Esophagus squamous epithelium (tissue), 5 donors: ENCODE results near the gene PRR12. TPM values are rescaled to one million over a fixed set of nuclear protein-coding genes. Genes with fewer than 3 reads are reported as not detected.
A peak's percentile ranks its signal among the peaks of the same experiment; 100 is the strongest.

ENCODE experiments used
- DNase-seq: peaks from one replicate; lab custom pipeline; 2025; lab: John Stamatoyannopoulos, UW
- H3K27ac ChIP-seq, 4 donors: fragments of 200-600 bp; sonication (generic); one replicate each; pipeline ENCODE4 v1.5.1; 2016 to 2019; ENCODE audit warnings: mild to moderate bottlenecking in 1 of 4
- H3K27me3 ChIP-seq, 4 donors: fragments of 200-600 bp; sonication (generic); 1 replicate in 3 of 4; 2 replicates in 1 of 4; pipeline versions ENCODE4 v1.5.1 to v1.6.0; 2017 to 2021; ENCODE audit warnings: antibody characterized with exemption in 1 of 4
- H3K36me3 ChIP-seq, 3 donors: fragments of 200-600 bp; sonication (generic); one replicate each; pipeline ENCODE4 v1.5.1; 2016 to 2019
- H3K4me1 ChIP-seq, 3 donors: fragments of 200-600 bp; sonication (generic); one replicate each; pipeline ENCODE4 v1.5.1; 2017 to 2019
- H3K4me3 ChIP-seq, 4 donors: fragments of 200-600 bp; sonication (generic); 1 replicate in 3 of 4; 2 replicates in 1 of 4; pipeline ENCODE4 v1.5.1; 2016 to 2019; ENCODE audit warnings: mild to moderate bottlenecking in 2 of 4, moderate library complexity in 1 of 4
- H3K9me3 ChIP-seq, 3 donors: fragments of 200-600 bp; sonication (generic); one replicate each; pipeline ENCODE4 v1.5.1; 2016 to 2019
- CTCF ChIP-seq, 6 experiments: fragments of 450-650 bp in 4 of 6; fragments of 200-600 bp in 2 of 6; sonication (generic) in 2 of 6; IDR thresholded peaks; one replicate each; pipeline ENCODE4 v1.5.1; 2016 to 2019; ENCODE audit warnings: antibody characterized with exemption in 6 of 6, mild to moderate bottlenecking in 4 of 6, moderate library complexity in 4 of 6
- POLR2A ChIP-seq, 4 donors: fragments of 450-650 bp; IDR thresholded peaks; one replicate each; pipeline ENCODE4 v1.6.1; 2017; ENCODE audit warnings: antibody characterized with exemption in 4 of 4, mild to moderate bottlenecking in 4 of 4, moderate library complexity in 3 of 4
- WGBS, 2 donors: methylation state at CpG; one replicate each; pipeline ENCODE4 v1.1.5; 2018; 5-methylcytosine and 5-hydroxymethylcytosine counted together
- intact Hi-C: fragments of 100-400 bp; cut with DNase I; formaldehyde crosslinking; loops from one replicate; pipeline ENCODE4 v1.15.0; 2022
- total RNA-seq, 4 donors: library from RNA; depleted of rRNA; stranded (reverse); fragments of >200 nt; gene quantifications; one replicate each; pipeline ENCODE4 v1.1.0, GENCODE V29; 2016
- donor health status: DM: yes; HTN: yes; CAD: no.

Gene PRR12
- total RNA-seq, 4 donors from 2014 or later, result 4.5 to 11.9 (median 7.7) TPM

GRCh38 chr19:49570997-49571676 is 19.8 kb upstream of the PRR12 start:
- no peak for DNase-seq
- peak overlapping the region in 1 of 4 donors; percentile 6 for H3K27ac ChIP-seq

GRCh38 chr19:49573009-49573408 is 18.0 kb upstream of the PRR12 start:
- no peaks in the 10 kb centered on the region for H3K27me3 ChIP-seq
- no peak for TF ChIP-seq CTCF (IDR thresholded peaks at IDR 0.05)
- no peak for TF ChIP-seq POLR2A (IDR thresholded peaks at IDR 0.05)
- no peak overlapping the region for H3K4me3 ChIP-seq
- no peak overlapping the region for H3K27ac ChIP-seq
- H3K4me1 ChIP-seq, result peaks cover 0 to 43% (median 10%) of the 10 kb centered on the region in 3 donors
- 85 to 97% methylated on average over 4 to 7 of the region's 7 CpGs for WGBS, 2 donors
- peaks cover 0 to 35% (median 0%) of the 10 kb centered on the region in 3 donors for H3K36me3 ChIP-seq
- no peak for DNase-seq
- no peaks in the 10 kb centered on the region for H3K9me3 ChIP-seq
- intact Hi-C loops, result loop anchor here (10.0 kb wide), 1 partner anchor 102 kb away; the partner anchor contains the start of gene PRMT1

More at GRCh38 chr19:49570997-49571676, 19.8 kb upstream of the PRR12 start:
- H3K9me3 ChIP-seq, result no peaks in the 10 kb centered on the region
- H3K27me3 ChIP-seq, result no peaks in the 10 kb centered on the region
- peaks cover 0 to 39% (median 11%) of the 10 kb centered on the region in 3 donors for H3K4me1 ChIP-seq
- intact Hi-C loops, result loop anchor here (2.0 to 10.0 kb wide), 2 partner anchors 64 to 104 kb away; partner anchors contain the start of gene PRMT1
- TF ChIP-seq CTCF (IDR thresholded peaks at IDR 0.05), result peak in 1 of 6 experiments; percentile 35
- TF ChIP-seq POLR2A (IDR thresholded peaks at IDR 0.05), result no peak
- 70 to 80% methylated on average over 10 to 11 of the region's 11 CpGs for WGBS, 2 donors
- H3K36me3 ChIP-seq, result peaks cover 0 to 30% (median 0%) of the 10 kb centered on the region in 3 donors
- no peak overlapping the region for H3K4me3 ChIP-seq

DNA sequence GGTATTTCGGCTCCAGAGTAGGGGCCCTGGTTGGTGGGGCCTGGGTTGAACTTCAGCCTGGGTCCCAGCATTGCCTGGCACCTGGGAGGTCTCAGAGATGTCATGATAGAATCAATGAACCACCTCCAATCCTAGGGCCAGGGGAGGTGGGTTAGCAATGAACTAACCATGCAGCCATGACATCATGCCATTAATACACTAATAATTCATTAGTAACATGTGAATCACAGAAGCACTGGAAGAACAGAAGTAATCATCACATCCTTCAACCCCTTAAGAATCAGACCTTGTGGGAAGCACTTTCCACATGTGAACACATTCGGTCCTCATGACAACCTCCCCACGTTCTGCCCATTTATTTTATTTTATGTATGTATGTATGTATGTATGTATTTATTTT is 17.6 kb upstream of the PRR12 start:
- DNase-seq, result no peak
- Histone ChIP-seq H3K4me1 (peaks cover 0 to 43% (median 7%) of the 10 kb centered on the region in 3 donors), H3K36me3 (peaks cover 0 to 39% (median 0%) of the 10 kb centered on the region in 3 donors), H3K4me3 (no peak overlapping the region), H3K9me3 (no peaks in the 10 kb centered on the region), H3K27me3 (no peaks in the 10 kb centered on the region), H3K27ac (no peak overlapping the region)
- intact Hi-C loops, result loop anchor here (10.0 kb wide), 1 partner anchor 101 kb away; the partner anchor contains the start of gene PRMT1
- TF ChIP-seq POLR2A (IDR thresholded peaks at IDR 0.05), result no peak
- TF ChIP-seq CTCF (IDR thresholded peaks at IDR 0.05), result no peak
- 82 to 85% methylated on average over 2 to 3 of the region's 3 CpGs for WGBS, 2 donors

DNA sequence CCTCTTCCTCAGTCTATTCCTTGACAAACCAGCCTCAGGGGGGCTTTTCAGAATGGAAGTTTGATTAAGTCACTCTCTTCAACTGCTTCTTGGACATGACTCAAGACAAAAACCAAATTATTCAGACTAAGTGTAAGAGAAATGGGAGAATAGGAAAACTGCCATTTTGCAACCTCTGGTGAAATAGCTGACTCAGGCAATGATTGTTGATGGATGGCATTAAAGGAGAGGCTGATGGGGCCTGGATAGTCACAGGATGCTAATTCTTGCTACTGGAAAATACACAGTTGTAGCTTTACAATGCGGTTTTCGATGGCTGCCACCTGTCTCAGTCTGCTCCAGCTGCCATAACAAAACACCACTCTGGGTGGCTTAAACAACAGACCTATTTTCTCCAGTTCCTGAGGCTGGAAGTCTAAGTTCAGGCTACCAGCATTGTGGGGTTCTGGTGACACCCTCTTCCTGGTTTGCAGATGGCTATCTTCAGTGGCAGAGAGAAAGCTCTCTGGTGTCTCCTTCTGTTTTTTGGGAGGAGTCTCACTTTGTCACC is 16.7 kb upstream of the PRR12 start:
- TF ChIP-seq CTCF (IDR thresholded peaks at IDR 0.05) (no peak), POLR2A (IDR thresholded peaks at IDR 0.05) (no peak)

GRCh38 chr19:49579193-49579592 is 11.8 kb upstream of the PRR12 start:
- TF ChIP-seq CTCF (IDR thresholded peaks at IDR 0.05) (no peak), POLR2A (IDR thresholded peaks at IDR 0.05) (no peak)
- WGBS, 2 donors, result 70 to 77% methylated on average over 4 of the region's 4 CpGs
- intact Hi-C loops, result loop anchor here (10.0 kb wide), 1 partner anchor 96 kb away; the partner anchor contains the start of gene PRMT1

More for the DNA sequence above, 16.7 kb upstream of the PRR12 start:
- H3K9me3 ChIP-seq, result no peaks in the 10 kb centered on the region
- peaks cover 0 to 41% (median 0%) of the 10 kb centered on the region in 3 donors for H3K36me3 ChIP-seq
- no peaks in the 10 kb centered on the region for H3K27me3 ChIP-seq
- intact Hi-C loops, result loop anchor here (10.0 kb wide), 1 partner anchor 101 kb away; the partner anchor contains the start of gene PRMT1
- H3K4me1 ChIP-seq, result peaks cover 0 to 44% (median 11%) of the 10 kb centered on the region in 3 donors
- H3K4me3 ChIP-seq, result no peak overlapping the region
- no peak overlapping the region for H3K27ac ChIP-seq
- WGBS, 2 donors, result 100% methylated on average over 2 of the region's 2 CpGs
- no peak for DNase-seq

More at GRCh38 chr19:49579193-49579592, 11.8 kb upstream of the PRR12 start:
- Histone ChIP-seq H3K4me1 (peaks cover 12 to 48% (median 15%) of the 10 kb centered on the region in 3 donors), H3K4me3 (peak overlapping the region in 1 of 4 donors; percentile 78), H3K36me3 (peaks cover 0 to 37% (median 0%) of the 10 kb centered on the region in 3 donors), H3K27me3 (no peaks in the 10 kb centered on the region), H3K9me3 (no peaks in the 10 kb centered on the region), H3K27ac (peak overlapping the region in 1 of 4 donors; percentile 90)
- no peak for DNase-seq
